IPS DF 19.7 (cell line): ENCODE data around the gene STK38L.

Source experiments
- DNase-seq: peaks from one replicate; pipeline ENCODE4 v3.0.0-alpha.2; 2013; ENCODE audit warnings: low read depth, low spot score

The STK38L gene

DNA sequence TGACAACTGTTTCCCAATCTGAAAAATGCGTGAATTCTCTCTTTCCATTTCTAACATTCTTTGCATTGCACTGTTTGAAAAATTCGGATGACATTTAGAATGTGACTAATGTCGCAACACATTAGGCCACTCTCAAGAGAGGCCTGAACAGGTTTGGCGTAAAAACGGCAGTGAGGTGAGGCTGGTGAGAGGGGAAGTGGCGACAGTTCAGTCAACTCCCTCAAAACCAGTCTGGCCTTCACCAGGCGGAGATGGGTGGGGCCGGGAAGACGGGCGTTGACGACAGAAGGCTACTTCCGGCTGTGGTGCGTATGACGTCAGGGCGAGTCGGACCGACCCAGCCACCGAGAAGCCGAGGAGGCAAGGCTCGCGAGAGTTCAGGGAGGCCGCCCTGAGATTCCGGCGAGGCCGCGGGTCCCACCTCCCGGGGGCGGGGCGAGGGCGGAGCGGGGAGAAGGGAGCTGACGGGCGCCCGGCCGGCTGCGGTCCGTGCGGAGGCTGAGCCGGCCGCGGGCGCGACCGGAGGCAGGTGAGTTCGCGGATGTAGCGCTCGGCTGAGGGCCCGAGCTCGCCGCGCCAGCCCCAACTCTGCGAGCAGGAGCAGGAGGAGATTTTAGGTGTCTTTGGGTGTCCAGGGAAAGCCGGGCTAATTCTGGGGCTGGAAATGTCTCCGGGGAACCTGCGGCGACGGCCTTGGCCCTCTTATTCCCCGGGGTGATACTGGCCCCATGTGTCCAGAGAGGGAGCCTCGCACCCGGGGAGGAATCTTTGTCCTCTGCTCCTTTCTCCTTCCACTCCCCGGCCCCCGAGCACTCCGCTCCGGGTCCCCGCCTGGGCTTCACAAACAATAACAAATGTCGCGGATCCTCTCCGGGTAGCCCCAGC is at the start of gene STK38L:
TSS of gene STK38L (plus strand) at position 483 of the 885 bp plus-strand sequence. CDS start 53,435 bp downstream, outside the sequence.
- peak; percentile 86 for DNase-seq

DNA sequence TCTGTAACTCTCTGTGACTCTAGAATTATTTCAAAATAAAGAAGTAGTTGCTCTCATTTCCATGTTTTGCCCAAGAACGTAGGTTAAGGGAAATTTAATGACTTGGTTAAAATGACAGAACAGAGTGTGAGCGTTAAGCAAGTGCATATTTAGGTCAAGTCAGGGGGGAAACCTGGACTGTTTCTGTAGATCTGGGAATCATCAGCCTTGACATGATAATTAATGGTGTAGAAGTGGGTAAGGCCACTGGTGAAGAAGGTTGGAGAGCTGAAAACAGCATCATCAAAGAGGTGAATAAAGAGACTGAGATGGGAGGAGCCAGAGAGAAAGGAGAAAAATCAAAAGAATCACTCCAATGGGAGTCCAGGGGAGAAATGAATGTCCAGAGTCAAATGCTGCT is 49.4 kb upstream of the STK38L start:
- no peak for DNase-seq

DNA sequence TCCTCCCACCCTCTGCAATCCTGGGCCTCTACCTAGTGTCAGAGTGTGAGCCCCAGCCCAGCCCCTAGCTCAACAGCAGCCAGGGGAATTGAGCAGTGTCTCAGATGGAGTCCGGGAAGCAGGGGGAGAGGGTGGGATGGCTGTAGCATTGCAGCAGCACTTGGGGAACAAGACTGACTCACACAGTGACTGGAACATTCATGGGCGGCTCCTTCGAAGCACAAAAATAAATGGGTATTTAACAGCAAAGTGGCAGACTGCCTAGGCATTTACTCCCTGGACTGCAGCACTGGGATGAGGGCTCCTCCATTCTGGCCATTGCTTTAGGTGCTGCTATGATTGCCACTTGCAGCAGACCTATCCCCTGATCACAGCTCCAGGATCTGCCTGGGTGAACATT is 46.0 kb upstream of the STK38L start:
- DNase-seq, result no peak

GRCh38 chr12:27199638-27200300 is 44.3 kb upstream of the STK38L start:
- no peak for DNase-seq

DNA sequence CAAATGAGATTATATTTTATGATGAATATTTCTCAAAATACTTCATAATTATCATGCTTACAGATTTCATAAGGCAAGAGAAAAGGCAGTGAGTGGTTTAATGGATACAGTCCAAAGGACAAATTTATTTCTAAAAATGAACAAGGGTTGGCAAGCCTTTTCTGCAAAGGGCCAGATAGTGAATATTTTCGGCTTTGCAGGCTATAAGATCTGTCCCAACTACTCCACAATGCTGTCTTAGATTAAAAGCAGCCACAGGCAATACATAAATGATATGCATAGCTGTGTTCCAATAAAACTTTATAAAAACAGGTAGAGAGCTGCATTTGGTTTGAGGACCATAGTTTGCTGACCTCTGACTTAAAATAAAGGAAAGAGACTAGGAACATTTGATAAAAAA is 42.9 kb upstream of the STK38L start:
- DNase-seq, result no peak

GRCh38 chr12:27206801-27207502 is 37.1 kb upstream of the STK38L start:
- DNase-seq, result no peak

DNA sequence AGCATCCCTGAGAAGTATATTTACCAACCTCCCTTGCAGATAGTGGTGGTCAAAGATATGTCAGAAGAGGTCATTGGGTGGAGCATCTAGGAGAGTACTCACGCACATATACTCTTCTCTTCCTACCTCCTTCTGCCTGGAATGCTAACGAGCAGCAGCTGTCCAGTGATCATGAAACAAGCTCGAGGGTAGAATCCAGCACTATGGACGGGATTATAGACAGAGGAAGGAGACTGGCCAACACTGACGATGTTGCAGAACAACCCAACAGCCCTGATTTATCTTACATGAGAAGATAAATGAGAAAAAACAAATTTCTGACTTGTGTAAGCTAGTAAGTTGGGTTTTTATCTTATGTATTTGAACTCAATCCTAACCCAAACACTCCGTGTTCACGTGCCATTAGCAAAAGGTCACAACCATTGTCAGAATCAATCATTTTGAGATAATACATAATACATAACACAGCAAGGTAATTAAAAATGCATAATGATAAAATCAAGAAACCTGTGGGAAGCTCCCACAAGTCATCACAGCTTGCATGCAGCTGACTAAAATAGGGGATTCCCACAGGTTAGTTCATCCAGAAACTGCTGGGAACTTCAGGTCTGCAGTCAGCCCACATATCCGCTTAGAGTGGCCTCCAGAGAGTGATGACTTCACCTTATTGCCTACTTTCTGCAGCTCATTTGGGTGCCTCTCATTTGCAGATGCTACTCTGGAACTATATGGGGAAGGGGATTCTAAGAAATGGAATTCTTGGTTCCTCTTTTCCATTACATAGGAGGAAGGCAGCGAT is 36.3 kb upstream of the STK38L start:
- no peak for DNase-seq

DNA sequence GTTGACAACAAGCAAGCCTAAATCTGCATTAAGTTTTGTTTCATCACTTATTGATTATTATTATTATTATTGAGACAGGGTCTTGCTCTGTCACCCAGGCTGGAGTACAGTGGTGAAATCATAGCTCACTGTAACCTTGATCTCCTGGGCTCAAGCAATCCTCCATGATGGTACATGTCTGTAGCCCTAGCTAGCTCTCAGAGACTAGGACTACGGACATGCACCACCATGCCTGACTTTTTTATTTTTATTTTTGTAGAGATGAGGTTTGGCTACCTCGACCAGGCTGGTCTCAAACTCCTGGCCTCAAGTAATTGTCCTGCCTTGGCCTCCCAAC is 35.7 kb upstream of the STK38L start:
- no peak for DNase-seq

DNA sequence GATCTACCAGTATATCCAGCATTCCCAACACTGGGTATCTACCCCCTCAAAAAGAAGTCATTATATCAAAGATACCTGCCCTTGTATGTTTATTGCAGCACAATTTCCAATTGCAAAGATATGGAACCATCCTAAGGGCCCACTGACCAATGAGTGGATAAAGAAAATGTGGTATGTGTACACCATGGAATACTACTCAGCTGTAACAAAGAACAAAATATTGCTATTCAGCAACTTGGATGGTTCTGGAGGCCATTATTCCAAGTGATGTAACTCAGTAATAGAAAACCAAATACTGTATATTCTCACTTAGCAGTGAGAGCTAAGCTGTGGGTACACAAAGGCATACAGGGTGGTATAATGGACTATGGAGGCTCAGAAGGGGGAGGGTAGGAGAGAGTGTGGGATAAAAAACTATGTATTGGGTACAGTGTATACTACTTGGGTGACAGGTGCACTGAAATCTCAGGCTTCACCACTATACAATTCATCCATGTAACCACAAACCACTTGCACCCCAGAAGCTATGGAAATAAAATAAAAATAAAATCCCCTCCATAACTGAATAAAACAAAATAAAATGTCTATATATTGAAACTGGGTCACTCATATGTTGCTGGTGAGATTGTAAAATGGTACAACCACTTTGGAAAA is 34.7 kb upstream of the STK38L start:
- DNase-seq, result no peak

DNA sequence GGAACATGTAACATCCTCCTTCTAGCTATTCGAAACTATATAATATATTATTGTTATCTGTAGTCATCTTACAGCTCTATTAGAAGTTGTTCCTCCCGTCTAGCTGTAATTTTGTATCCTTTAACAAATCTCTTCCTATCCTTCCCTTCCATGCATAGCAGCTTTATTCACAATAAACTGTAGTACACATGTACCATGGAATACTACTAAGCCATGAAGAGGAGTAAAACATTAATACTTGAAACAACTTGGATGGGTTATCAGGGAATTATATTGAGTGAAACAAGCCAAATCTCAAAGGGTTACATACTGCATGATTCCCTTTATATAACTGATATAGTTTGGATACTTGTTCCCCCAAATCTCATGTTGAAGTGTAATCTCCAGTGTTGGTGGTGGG is 33.9 kb upstream of the STK38L start:
- no peak for DNase-seq

- no peak for DNase-seq
Measured at GRCh38 chr12:27212861-27213260, 31.2 kb upstream of the STK38L start.

GRCh38 chr12:27213304-27213703 is 30.8 kb upstream of the STK38L start:
- DNase-seq, result no peak

DNA sequence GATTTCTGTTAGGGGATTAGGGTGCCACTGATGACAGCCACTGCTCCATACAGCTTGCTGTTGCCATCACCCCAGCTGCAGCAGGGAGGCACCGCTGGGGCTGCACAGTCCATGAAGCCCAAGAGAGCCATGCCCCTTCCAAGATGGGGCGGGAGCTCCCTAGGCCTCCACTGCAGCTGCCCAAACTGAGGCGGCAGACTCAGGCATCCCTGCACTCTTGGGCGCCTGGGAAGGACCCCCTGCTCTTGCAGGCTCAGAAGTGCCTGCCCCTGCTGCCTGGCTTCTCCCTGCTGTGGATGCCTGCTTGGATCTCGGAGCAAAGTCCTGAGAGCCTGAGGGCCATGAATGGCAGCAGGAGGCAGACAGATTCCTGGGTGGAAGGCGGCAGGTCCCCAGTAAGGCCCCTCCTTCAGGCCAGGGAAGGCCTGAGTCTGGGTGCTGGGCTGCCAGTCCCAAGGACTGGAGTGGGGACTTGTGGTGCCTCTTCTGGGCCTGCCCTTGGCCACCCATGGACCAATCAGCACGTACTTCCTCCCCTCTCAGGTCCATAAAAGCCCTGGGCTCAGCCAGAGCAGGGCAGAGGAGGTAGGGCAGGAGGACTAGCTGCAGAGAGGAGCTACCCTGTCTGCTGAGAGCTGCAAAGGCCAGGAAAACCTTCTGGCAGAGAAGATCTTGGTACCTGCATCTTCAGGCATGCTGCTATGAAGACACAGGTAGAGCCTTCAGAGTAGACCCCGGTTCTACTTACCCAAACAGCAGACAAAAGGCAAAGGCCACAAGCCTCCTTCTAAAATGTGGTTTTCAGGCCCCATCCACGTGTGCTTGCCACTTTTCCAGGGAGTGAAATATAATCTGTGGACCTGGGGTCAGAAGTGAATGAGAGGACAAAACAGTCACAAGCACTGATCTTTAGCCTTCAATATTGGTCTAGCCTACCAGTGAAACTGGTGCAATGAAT is 30.0 kb upstream of the STK38L start:
- no peak for DNase-seq

- no peak for DNase-seq
Measured at GRCh38 chr12:27217590-27217989, 26.5 kb upstream of the STK38L start.

- DNase-seq, result no peak
Measured at GRCh38 chr12:27219693-27220054, 24.4 kb upstream of the STK38L start.

DNA sequence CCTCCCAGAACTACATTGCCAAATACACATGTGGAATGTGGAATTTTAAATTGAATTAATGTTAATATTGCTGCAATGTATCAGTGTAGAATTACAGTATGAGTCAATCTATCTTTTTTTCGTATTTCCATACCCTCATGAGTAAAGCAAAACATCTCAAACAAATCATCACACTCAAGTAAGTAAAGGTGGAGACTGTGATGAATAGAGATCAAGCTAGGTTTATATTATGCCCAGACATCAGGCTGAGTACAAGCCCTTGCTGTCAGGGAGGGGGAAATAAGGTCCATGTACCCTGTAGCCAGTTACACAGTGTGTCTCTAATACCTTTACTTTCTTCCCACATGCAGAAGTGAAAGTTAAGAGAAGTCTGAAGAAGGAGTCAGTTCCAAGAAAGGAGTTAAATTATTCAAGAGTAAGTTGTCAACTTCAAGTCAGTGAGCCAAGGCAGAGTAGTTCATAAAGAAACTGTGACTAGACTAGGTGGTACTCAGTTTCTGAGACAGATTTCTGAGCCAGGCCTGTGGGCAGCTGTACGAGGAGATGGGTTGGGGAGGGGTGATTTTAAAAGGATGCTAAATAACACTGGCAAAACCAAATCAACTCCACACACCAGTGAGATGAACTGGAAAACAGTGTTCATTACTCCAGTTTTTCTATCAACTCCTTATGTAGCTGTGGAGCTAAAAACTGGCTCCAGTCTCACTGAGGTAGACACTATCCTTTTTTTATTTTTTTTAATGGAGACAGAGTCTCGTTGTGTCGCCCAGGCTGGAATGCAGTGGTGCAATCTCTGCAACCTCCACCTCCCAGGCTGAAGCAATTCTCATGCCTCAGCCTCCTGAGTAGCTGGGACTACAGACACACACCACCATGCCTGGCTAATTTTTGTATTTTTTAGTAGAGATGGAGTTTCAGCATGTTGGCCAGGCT is 23.8 kb upstream of the STK38L start:
- DNase-seq, result no peak

DNA sequence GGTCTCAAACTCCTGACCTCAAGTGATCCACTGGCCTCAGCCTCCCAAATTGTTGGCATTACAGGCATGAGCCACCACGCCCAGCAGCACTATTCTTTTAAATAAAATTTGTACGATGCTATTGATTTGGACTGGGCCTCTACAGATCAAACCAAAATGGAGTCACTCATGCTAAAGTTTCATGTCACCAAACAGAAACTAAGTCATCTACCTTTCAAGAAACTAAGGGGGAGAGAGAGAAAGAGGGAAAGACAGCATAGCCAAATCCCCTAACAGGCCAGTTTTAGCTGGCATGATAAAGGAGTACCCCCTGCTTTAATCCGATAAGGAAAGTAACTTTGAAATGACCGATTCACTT is 23.1 kb upstream of the STK38L start:
- DNase-seq, result no peak

DNA sequence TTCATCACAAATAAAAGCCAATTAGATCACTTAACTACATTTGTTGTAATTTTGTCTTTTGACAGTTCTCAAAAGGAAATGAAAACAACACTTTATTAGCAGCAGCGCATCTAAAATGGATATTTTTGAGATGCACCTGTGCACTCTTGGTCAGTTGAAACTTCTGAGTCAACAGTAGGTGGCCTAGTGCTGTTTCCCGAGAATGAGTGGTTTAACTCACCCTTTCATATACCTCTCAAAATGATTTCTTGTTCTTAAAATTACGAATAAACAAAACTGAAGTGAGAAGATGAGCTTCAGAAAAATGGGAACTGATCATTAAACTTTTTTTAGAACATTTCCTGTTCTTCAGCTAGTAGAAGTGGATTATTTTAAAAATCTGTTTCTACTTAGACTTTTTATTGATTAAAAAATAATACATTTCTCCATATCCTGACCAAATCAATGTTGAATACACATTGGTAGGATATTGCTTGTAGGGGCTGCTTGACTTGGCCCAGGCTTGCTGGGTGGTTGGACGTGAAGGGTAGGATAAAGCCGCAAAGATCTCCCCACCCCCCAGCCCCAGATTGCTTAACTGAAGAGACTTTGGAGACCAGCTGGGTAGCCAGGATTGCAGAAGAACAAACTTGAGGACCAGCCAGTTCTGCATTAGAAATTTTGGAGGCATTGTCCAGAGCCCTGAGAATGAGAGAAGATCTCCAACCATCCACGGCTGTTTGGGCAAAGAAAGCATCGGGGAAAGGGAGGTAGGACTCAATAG is 22.3 kb upstream of the STK38L start:
- no peak for DNase-seq
